T-helper 1 cell treated with Interleukin-12 subunit alpha and Interleukin-12 subunit beta and Interleukin-4 antibody, amounts not matched to agents 30 μg/mL and 1 μg/mL, for 36 hours (primary cell): ENCODE data around the gene AFP.
"Not testable (repeated sequence)": the region's sequence is repeated elsewhere in the genome, so short reads cannot be mapped to it uniquely, and the experiment has no call there.

Experiments
- H3K27ac Mint-ChIP-seq: one replicate; pipeline ENCODE4 v1.8.0; 2021; ENCODE audit warnings: mild to moderate bottlenecking, mixed read lengths
- H3K27me3 Mint-ChIP-seq: one replicate; pipeline ENCODE4 v1.8.0; 2021; ENCODE audit warnings: low read depth, mixed read lengths
- H3K36me3 Mint-ChIP-seq: one replicate; pipeline ENCODE4 v1.8.0; 2021; ENCODE audit warnings: low read depth, mixed read lengths
- H3K4me1 Mint-ChIP-seq: one replicate; pipeline ENCODE4 v1.8.0; 2021; ENCODE audit warnings: low read depth, mixed read lengths
- H3K4me3 Mint-ChIP-seq: one replicate; pipeline ENCODE4 v1.8.0; 2021; ENCODE audit warnings: mild to moderate bottlenecking, moderate library complexity, mixed read lengths
- H3K9me3 Mint-ChIP-seq: one replicate; pipeline ENCODE4 v1.8.0; 2021; ENCODE audit warnings: mixed read lengths

AFP gene

DNA sequence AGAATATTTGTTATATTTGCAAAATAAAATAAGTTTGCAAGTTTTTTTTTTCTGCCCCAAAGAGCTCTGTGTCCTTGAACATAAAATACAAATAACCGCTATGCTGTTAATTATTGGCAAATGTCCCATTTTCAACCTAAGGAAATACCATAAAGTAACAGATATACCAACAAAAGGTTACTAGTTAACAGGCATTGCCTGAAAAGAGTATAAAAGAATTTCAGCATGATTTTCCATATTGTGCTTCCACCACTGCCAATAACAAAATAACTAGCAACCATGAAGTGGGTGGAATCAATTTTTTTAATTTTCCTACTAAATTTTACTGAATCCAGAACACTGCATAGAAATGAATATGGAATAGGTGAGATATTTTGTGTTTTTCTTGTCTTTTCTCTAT, at the start of gene AFP:
TSS of gene AFP (plus strand) at position 238 of the 400 bp plus-strand sequence. CDS start at position 280, 42 bp downstream.
- peaks cover 3% of the 10 kb centered on the region for H3K27me3 Mint-ChIP-seq
- H3K4me1 Mint-ChIP-seq: no peaks in the 10 kb centered on the region
- no peak within 1 kb of the TSS for H3K27ac Mint-ChIP-seq
- H3K4me3 Mint-ChIP-seq: no peak within 1 kb of the TSS
- no peaks in the 10 kb centered on the region for H3K9me3 Mint-ChIP-seq
- H3K36me3 Mint-ChIP-seq: no peaks in the 10 kb centered on the region

DNA sequence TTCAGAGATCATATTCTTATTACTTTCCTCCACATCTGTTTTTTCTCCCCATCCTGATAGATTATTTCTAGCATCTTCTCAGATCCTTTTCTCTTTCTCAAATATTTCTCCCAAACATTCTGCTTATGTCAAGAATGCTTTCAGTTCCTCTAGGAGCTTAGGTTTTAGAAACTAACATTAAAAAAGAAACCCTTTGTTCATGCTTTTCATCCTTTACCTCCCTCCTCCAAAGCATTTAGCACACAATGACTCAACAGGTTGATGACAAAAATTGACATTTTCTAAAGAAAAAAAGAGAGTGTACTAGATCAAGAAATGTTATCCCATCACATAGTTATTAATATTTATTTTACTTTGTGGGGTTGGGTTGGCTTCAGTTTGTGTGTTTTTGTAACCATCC, 48.5 kb upstream of the AFP start:
- Mint-ChIP-seq H3K9me3 (peaks cover 5% of the 10 kb centered on the region), H3K27ac (no peak overlapping the region), H3K4me1 (no peaks in the 10 kb centered on the region), H3K27me3 (no peaks in the 10 kb centered on the region), H3K36me3 (no peaks in the 10 kb centered on the region), H3K4me3 (no peak overlapping the region)

DNA sequence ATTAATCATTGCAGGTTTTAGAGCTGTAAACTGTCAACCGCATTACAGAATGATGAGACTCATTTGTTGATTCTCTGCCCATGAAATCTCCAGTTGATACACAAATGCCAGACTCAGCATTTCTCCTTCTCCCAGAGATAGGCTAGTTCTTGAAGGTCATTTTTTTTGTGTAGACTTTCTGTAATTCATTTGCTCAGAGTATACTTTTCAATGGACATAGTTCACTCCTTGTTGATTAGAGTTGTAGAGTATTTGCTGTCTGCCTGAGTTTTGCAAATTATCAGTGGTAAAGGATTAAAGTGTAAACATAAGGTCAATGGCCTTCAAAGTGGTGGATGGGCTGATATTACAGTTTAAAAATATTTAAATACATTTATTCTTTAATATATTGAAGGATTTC, 47.1 kb upstream of the AFP start:
- H3K36me3 Mint-ChIP-seq: no peaks in the 10 kb centered on the region
- no peaks in the 10 kb centered on the region for H3K27me3 Mint-ChIP-seq
- H3K4me1 Mint-ChIP-seq: no peaks in the 10 kb centered on the region
- peaks cover 5% of the 10 kb centered on the region for H3K9me3 Mint-ChIP-seq
- no peak overlapping the region for H3K4me3 Mint-ChIP-seq
- H3K27ac Mint-ChIP-seq: no peak overlapping the region

DNA sequence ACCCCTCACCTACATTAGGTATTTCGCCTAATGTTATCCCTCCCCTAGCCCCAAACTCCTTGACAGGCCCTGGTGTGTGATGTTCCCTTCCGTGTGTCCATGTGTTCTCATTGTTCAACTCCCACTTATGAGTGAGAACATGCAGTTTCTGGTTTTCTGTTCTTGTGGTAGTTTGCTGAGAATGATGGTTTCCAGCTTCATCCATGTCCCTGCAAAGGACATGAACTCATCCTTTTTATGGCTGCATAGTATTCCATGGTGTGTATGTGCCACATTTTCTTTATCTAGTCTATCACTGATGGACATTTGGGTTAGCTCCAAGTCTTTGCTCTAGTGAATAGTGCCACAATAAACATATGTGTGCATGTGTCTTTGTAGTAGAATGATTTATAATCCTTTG, 46.4 kb upstream of the AFP start:
- H3K4me3 Mint-ChIP-seq, H3K4me1 Mint-ChIP-seq, H3K27me3 Mint-ChIP-seq, H3K36me3 Mint-ChIP-seq, H3K27ac Mint-ChIP-seq, H3K9me3 Mint-ChIP-seq: not testable (repeated sequence)

DNA sequence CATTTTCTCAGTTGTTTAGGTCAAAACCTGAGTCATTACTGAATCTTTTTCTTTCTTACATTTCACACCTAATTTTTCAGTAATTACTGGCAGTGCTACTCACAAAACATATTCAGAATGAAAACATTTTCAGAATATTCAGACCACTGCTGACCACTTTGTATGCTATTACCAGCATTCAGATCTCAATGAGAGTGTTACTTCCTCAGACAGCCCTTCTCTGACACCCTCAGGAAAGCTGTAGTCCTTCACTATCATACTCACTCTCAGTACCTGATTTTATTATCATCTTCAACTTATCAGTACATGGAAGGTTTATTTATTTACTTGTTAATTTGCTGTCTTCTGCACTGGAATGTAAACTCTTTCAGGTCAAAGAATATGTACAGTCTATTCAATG, 44.2 kb upstream of the AFP start:
- H3K9me3 Mint-ChIP-seq: no peaks in the 10 kb centered on the region
- no peaks in the 10 kb centered on the region for H3K4me1 Mint-ChIP-seq
- no peak overlapping the region for H3K27ac Mint-ChIP-seq
- H3K27me3 Mint-ChIP-seq: no peaks in the 10 kb centered on the region
- H3K36me3 Mint-ChIP-seq: no peaks in the 10 kb centered on the region
- H3K4me3 Mint-ChIP-seq: no peak overlapping the region

DNA sequence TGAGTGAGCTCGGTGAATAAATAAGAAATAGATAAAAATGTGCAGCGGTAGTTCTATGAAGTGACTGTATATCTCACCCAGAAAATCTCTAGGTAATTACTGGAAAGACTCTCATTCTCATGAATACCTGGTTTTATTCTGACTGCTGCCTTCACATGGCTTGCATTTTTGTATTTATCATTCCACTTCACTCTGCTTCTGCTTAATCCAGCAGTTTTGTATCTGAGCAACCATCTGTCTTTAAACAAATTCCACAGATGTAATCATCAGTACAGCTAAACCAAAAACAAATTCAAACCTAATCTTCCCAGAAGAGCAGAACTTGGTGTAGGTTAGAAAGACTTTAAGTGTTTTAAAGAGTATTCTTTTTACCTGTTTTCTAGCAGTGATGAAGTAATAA, 43.1 kb upstream of the AFP start:
- Mint-ChIP-seq H3K9me3 (no peaks in the 10 kb centered on the region), H3K4me1 (no peaks in the 10 kb centered on the region), H3K4me3 (no peak overlapping the region), H3K27ac (no peak overlapping the region), H3K36me3 (no peaks in the 10 kb centered on the region), H3K27me3 (no peaks in the 10 kb centered on the region)

DNA sequence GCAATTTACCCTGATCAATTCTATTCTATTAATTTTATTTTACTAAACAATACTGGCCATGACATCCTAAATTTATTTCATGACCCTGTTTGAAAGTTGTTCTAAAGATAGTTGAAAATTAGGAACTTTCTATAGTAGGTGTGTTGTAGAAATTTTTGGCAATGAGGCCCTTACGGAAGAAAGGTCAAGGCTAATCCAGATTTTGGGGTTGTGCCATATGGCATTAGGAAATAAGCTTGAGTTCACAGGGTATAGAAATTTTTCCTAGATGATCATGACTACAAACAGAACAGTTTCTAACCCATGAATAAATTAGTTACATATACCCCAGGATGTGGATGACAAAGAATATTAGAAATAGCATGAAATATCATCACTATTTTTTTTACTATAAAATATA, 39.7 kb upstream of the AFP start:
- no peaks in the 10 kb centered on the region for H3K27me3 Mint-ChIP-seq
- H3K36me3 Mint-ChIP-seq: no peaks in the 10 kb centered on the region
- no peaks in the 10 kb centered on the region for H3K9me3 Mint-ChIP-seq
- H3K27ac Mint-ChIP-seq: no peak overlapping the region
- no peaks in the 10 kb centered on the region for H3K4me1 Mint-ChIP-seq
- no peak overlapping the region for H3K4me3 Mint-ChIP-seq

DNA sequence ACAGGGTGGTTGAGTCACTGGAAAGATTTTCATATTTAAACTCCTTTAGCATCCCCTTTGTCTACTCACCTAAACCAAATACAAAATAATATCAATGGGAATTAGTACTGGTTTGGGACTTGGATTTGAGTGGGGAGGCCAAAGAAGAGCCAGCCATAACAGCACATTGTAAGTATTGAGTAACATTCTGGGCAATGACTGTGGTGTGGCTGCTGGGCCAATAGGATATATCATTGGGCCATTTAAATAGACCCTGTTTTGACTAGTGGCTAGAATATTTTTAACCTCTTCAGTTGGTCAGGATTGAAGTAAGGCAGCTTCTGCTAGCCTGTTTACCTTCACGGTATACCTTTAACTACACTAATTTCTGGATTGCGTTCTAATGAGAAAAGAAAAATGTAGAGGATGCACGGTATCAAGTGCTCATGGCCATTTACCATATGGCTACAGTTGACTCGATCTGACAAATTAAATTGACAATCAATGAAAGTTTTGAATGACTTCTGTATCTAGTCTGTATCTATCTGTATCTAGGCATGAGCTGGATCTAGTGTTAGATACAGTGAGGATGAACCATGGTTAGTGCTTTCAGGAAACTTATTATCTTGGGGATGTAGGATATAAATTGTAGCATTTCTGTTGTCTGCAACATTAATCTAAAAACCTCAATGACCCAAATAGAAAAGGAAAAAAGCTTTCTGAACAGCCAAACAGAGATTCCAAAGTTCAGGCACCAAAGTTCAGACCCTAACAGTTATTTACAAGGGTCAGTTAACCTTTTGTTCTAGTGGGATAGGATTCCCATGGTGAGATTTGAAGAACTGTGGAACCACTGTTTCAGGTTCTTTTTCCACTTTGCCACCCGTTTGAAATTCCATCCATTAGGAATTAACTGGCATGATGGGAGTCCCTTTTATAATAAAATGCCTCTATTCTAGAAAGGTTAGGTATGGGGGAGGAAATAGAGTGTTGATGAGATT, 38.7 kb upstream of the AFP start:
- Mint-ChIP-seq H3K27me3 (no peaks in the 10 kb centered on the region), H3K4me3 (no peak overlapping the region), H3K27ac (no peak overlapping the region), H3K4me1 (no peaks in the 10 kb centered on the region), H3K36me3 (no peaks in the 10 kb centered on the region), H3K9me3 (no peaks in the 10 kb centered on the region)

DNA sequence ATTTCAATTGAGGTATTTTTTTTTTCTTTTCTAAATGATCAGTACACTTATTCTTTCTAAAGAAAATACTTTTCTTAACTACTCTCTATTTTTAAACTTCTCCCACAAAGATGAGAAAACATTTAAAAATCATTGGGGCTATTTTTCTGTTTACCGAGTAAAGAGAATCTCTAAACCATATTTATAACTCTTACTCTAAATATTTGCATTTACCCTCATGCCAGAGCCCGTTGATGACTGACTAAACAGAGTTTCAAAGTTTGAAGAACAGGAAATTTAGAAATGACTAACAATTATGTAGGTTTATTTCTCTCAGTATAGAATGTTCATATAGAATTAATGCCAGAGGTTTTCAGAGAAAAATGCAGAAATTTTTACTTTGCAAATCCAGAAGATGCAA, 34.6 kb upstream of the AFP start:
- H3K4me1 Mint-ChIP-seq: no peaks in the 10 kb centered on the region
- H3K9me3 Mint-ChIP-seq: no peaks in the 10 kb centered on the region
- H3K27ac Mint-ChIP-seq: no peak overlapping the region
- no peaks in the 10 kb centered on the region for H3K36me3 Mint-ChIP-seq
- H3K27me3 Mint-ChIP-seq: no peaks in the 10 kb centered on the region
- H3K4me3 Mint-ChIP-seq: no peak overlapping the region

DNA sequence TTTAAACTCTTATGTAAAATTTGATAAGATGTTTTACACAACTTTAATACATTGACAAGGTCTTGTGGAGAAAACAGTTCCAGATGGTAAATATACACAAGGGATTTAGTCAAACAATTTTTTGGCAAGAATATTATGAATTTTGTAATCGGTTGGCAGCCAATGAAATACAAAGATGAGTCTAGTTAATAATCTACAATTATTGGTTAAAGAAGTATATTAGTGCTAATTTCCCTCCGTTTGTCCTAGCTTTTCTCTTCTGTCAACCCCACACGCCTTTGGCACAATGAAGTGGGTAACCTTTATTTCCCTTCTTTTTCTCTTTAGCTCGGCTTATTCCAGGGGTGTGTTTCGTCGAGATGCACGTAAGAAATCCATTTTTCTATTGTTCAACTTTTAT, 32.0 kb upstream of the AFP start, which contains the start of gene ALB:
TSS of gene ALB (plus strand) at position 246 of the 400 bp plus-strand sequence. CDS start at position 287, 41 bp downstream.
- Mint-ChIP-seq H3K9me3 (no peaks in the 10 kb centered on the region), H3K36me3 (no peaks in the 10 kb centered on the region), H3K27me3 (no peaks in the 10 kb centered on the region), H3K27ac (no peak within 1 kb of the TSS), H3K4me3 (no peak within 1 kb of the TSS), H3K4me1 (no peaks in the 10 kb centered on the region)

DNA sequence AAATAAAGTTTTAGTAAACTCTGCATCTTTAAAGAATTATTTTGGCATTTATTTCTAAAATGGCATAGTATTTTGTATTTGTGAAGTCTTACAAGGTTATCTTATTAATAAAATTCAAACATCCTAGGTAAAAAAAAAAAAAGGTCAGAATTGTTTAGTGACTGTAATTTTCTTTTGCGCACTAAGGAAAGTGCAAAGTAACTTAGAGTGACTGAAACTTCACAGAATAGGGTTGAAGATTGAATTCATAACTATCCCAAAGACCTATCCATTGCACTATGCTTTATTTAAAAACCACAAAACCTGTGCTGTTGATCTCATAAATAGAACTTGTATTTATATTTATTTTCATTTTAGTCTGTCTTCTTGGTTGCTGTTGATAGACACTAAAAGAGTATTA, 31.6 kb upstream of the AFP start:
- no peaks in the 10 kb centered on the region for H3K9me3 Mint-ChIP-seq
- H3K27ac Mint-ChIP-seq: no peak overlapping the region
- no peak overlapping the region for H3K4me3 Mint-ChIP-seq
- no peaks in the 10 kb centered on the region for H3K36me3 Mint-ChIP-seq
- no peaks in the 10 kb centered on the region for H3K27me3 Mint-ChIP-seq
- no peaks in the 10 kb centered on the region for H3K4me1 Mint-ChIP-seq

DNA sequence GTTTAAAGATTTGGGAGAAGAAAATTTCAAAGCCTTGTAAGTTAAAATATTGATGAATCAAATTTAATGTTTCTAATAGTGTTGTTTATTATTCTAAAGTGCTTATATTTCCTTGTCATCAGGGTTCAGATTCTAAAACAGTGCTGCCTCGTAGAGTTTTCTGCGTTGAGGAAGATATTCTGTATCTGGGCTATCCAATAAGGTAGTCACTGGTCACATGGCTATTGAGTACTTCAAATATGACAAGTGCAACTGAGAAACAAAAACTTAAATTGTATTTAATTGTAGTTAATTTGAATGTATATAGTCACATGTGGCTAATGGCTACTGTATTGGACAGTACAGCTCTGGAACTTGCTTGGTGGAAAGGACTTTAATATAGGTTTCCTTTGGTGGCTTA, 30.9 kb upstream of the AFP start:
- H3K36me3 Mint-ChIP-seq: no peaks in the 10 kb centered on the region
- H3K9me3 Mint-ChIP-seq: no peaks in the 10 kb centered on the region
- no peaks in the 10 kb centered on the region for H3K4me1 Mint-ChIP-seq
- no peaks in the 10 kb centered on the region for H3K27me3 Mint-ChIP-seq
- H3K4me3 Mint-ChIP-seq: no peak overlapping the region
- H3K27ac Mint-ChIP-seq: no peak overlapping the region

DNA sequence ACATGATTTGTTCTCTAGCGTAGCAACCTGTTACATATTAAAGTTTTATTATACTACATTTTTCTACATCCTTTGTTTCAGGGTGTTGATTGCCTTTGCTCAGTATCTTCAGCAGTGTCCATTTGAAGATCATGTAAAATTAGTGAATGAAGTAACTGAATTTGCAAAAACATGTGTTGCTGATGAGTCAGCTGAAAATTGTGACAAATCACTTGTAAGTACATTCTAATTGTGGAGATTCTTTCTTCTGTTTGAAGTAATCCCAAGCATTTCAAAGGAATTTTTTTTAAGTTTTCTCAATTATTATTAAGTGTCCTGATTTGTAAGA, 29.5 kb upstream of the AFP start:
- Mint-ChIP-seq H3K9me3 (no peaks in the 10 kb centered on the region), H3K4me1 (no peaks in the 10 kb centered on the region), H3K27me3 (no peaks in the 10 kb centered on the region)

DNA sequence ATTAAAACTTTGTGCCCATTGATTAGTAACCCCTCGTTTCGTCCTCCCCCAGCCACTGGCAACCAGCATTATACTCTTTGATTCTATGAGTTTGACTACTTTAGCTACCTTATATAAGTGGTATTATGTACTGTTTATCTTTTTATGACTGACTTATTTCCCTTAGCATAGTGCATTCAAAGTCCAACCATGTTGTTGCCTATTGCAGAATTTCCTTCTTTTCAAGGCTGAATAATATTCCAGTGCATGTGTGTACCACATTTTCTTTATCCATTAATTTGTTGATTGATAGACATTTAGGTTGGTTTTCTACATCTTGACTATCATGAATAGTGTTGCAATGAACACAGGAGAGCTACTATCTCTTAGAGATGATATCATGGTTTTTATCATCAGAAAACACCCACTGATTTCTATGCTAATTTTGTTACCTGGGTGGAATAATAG, 28.8 kb upstream of the AFP start:
- H3K9me3 Mint-ChIP-seq: no peaks in the 10 kb centered on the region
- no peaks in the 10 kb centered on the region for H3K27me3 Mint-ChIP-seq
- H3K4me1 Mint-ChIP-seq: no peaks in the 10 kb centered on the region
- no peak overlapping the region for H3K4me3 Mint-ChIP-seq
- no peaks in the 10 kb centered on the region for H3K36me3 Mint-ChIP-seq
- no peak overlapping the region for H3K27ac Mint-ChIP-seq

More for the DNA sequence above, 29.5 kb upstream of the AFP start:
- no peak overlapping the region for H3K27ac Mint-ChIP-seq
- H3K36me3 Mint-ChIP-seq: no peaks in the 10 kb centered on the region
- no peak overlapping the region for H3K4me3 Mint-ChIP-seq

DNA sequence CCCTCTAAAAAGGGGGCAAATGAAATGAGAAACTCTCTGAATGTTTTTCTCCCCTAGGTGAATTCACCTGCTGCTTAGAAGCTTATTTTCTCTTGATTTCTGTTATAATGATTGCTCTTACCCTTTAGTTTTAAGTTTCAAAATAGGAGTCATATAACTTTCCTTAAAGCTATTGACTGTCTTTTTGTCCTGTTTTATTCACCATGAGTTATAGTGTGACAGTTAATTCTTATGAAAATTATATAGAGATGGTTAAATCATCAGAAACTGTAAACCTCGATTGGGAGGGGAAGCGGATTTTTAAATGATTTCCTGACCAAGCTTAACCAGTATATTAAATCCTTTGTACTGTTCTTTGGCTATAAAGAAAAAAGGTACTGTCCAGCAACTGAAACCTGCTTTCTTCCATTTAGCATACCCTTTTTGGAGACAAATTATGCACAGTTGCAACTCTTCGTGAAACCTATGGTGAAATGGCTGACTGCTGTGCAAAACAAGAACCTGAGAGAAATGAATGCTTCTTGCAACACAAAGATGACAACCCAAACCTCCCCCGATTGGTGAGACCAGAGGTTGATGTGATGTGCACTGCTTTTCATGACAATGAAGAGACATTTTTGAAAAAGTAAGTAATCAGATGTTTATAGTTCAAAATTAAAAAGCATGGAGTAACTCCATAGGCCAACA, 27.7 kb upstream of the AFP start:
- H3K27ac Mint-ChIP-seq: no peak overlapping the region
- H3K4me3 Mint-ChIP-seq: no peak overlapping the region
- no peaks in the 10 kb centered on the region for H3K36me3 Mint-ChIP-seq
- no peaks in the 10 kb centered on the region for H3K27me3 Mint-ChIP-seq
- H3K9me3 Mint-ChIP-seq: no peaks in the 10 kb centered on the region
- H3K4me1 Mint-ChIP-seq: no peaks in the 10 kb centered on the region
